Measurements from ENCODE around the gene DUS2. TPM values are rescaled to one million over a fixed set of nuclear protein-coding genes. Genes with fewer than 3 reads are reported as not detected.
A peak's percentile ranks its signal among the peaks of the same experiment; 100 is the strongest.

Gene DUS2
- total RNA-seq (ENCODE audit: unreplicated experiment), result 16.4 TPM
- long read RNA-seq, transcript DUS2-207 (17 exons, 2,310 nt), result major isoform, 6 of 17 reads
- long read RNA-seq, partial matches to known transcripts, result 1 of 17 reads
- long read RNA-seq, other reads (novel, unspliced or antisense), result 7 of 17 reads

DNA sequence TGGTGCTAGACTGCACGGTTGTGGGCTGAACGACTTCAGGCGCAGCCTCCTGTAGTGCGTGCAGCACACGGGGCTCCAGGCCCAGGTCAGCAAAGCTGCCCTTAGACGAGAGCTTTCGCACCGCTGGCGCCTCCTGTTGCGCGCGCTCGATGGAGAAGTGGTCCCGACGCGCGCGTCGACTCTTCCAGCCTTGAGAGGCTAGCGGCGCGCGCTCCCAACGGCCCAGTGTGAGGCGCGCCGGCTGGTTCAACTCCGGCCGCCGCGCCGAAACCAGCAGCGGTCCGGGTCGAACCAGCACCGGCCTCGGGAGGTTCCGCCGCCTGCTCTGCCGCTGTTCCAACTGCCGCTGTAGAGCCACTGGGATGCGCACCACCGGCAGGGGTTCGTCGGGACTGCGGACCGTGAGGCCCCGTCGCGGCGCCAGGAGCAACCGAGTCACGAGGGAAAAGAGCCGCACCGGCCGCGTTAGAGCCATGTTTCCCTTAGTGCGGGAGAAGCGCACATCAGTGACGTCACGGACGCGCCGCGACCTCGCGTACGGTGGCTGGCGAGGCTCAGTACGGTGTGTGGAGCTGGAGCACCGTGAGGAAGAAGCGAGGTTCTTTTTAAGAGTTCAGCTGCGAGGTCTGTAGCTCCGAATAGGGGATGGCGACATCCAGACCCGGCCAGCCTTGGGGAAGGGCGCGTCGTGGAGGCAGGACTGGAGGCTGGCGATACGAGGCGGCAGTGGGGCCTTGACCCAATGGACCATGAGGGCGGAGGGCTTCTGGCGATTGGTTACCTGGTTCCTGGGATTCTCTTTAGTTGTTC, at the start of gene DUS2, which contains the start of gene DDX28:
TSS of gene DUS2 (plus strand) at position 557 of the 810 bp plus-strand sequence. CDS start 14,740 bp downstream, outside the sequence.
TSS of gene DDX28 (minus strand) at position 505 of the 810 bp plus-strand sequence. CDS start at position 475, 30 bp downstream.
- peak within 1 kb of the TSS; percentile 98 for H3K27ac Mint-ChIP-seq (ENCODE audit: unreplicated experiment)
- TF ChIP-seq, protein P1, sequence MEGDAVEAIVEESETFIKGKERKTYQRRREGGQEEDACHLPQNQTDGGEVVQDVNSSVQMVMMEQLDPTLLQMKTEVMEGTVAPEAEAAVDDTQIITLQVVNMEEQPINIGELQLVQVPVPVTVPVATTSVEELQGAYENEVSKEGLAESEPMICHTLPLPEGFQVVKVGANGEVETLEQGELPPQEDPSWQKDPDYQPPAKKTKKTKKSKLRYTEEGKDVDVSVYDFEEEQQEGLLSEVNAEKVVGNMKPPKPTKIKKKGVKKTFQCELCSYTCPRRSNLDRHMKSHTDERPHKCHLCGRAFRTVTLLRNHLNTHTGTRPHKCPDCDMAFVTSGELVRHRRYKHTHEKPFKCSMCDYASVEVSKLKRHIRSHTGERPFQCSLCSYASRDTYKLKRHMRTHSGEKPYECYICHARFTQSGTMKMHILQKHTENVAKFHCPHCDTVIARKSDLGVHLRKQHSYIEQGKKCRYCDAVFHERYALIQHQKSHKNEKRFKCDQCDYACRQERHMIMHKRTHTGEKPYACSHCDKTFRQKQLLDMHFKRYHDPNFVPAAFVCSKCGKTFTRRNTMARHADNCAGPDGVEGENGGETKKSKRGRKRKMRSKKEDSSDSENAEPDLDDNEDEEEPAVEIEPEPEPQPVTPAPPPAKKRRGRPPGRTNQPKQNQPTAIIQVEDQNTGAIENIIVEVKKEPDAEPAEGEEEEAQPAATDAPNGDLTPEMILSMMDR (IDR thresholded peaks at IDR 0.05; ENCODE audit: unreplicated experiment), result no peak
- peaks cover 14% of the 10 kb centered on the region for H3K4me1 Mint-ChIP-seq (ENCODE audit: unreplicated experiment)
- DNase-seq (ENCODE audit: low spot score), result peak; percentile 90
- H3K36me3 Mint-ChIP-seq (ENCODE audit: low read depth, unreplicated experiment), result peaks cover 6% of the 10 kb centered on the region
- peak within 1 kb of the TSS; percentile 100 for H3K4me3 Mint-ChIP-seq (ENCODE audit: unreplicated experiment)
- peaks cover 1% of the 10 kb centered on the region for H3K27me3 Mint-ChIP-seq (ENCODE audit: unreplicated experiment)
- H3K9me3 Mint-ChIP-seq (ENCODE audit: unreplicated experiment), result no peaks in the 10 kb centered on the region

DNA sequence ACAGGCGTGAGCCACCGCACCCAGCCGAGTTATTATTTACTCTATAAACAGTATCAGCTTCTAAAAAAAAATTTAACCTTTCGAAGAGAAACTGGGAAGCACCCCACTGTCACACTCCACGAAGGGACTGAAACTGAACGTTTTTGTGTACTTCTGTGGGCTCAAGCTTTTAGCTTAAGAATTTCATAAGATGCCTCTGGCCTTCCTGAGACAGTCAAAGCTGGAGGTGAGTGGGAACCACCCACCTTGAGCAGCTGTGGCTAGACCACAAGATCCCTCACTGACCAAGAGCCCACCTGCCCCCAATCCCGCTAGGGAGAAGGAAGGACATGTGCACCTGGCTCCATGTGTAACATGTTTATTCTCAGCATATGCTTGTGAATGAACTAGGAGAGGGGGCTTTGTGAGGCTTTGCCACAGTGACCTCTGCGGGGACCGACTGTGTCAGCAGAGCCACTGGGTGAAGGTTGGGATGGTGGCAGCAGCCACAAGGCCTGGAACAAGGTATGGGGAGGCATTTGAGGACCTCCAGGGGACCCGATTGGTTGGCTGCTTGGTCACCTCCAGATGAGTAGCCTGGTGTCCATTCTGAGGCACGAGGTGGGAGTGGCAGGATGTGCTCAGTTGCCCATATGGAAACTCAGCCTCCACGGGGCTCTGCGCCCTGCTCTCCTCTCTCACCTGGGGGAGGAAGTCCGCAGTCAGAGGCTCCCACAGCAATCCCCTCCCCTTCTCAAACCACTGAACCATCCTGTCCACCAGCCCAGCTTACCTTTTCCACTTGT, 47.6 kb upstream of the DUS2 start:
- no peak overlapping the region for H3K4me3 Mint-ChIP-seq (ENCODE audit: unreplicated experiment)
- DNase-seq (ENCODE audit: low spot score), result no peak
- no peaks in the 10 kb centered on the region for H3K36me3 Mint-ChIP-seq (ENCODE audit: low read depth, unreplicated experiment)
- H3K27ac Mint-ChIP-seq (ENCODE audit: unreplicated experiment), result no peak overlapping the region
- TF ChIP-seq, protein P1 (IDR thresholded peaks at IDR 0.05; ENCODE audit: unreplicated experiment), result no peak
- no peaks in the 10 kb centered on the region for H3K9me3 Mint-ChIP-seq (ENCODE audit: unreplicated experiment)
- no peaks in the 10 kb centered on the region for H3K4me1 Mint-ChIP-seq (ENCODE audit: unreplicated experiment)
- H3K27me3 Mint-ChIP-seq (ENCODE audit: unreplicated experiment), result peaks cover 2% of the 10 kb centered on the region

DNA sequence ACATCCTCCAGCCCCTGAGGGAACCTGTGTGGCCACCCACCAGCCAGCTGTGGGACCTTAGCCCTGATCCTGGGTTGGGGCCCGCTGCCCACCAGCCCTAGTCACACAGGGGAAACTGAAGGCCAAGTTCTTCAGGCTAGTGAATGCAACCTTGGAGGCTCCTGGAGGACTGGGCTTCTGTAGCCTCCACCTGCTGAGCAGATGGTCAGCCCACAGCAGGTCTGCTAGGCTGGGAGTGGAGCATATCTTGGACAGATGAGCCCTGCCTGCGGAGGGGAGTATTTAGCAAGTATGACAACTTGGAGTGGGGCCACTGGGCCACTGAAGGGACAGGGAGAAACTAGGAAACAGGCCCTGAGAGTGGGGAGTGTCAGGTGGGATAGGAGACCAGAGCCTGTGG, 46.9 kb upstream of the DUS2 start:
- no peak overlapping the region for H3K27ac Mint-ChIP-seq (ENCODE audit: unreplicated experiment)

DNA sequence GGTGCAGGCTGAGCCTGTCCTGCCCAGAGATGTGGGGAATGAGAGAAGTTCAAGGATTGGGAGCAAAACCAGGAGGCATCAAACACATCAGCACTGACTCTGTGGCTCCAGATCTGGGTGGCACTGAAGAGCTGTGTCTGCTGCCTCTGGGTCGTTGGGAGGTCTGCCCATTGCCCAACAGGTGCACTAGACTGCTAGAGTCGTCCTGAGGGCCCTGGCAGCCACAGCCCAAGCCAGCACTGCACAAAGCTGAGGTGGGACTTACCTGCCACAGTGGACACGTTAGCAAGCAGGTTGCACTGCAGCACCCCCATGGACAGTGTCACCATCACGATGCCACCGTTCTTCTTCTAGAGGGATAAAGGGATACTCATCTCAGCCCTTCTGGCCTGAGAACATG, 46.1 kb upstream of the DUS2 start:
- DNase-seq (ENCODE audit: low spot score), result no peak
- Mint-ChIP-seq H3K4me1 (ENCODE audit: unreplicated experiment) (no peaks in the 10 kb centered on the region), H3K27me3 (ENCODE audit: unreplicated experiment) (peaks cover 2% of the 10 kb centered on the region), H3K4me3 (ENCODE audit: unreplicated experiment) (no peak overlapping the region), H3K27ac (ENCODE audit: unreplicated experiment) (no peak overlapping the region), H3K36me3 (ENCODE audit: low read depth, unreplicated experiment) (no peaks in the 10 kb centered on the region), H3K9me3 (ENCODE audit: unreplicated experiment) (no peaks in the 10 kb centered on the region)
- TF ChIP-seq, protein P1 (IDR thresholded peaks at IDR 0.05; ENCODE audit: unreplicated experiment), result no peak

More for the DNA sequence above, 46.9 kb upstream of the DUS2 start:
- TF ChIP-seq, protein P1 (IDR thresholded peaks at IDR 0.05; ENCODE audit: unreplicated experiment), result no peak
- no peak overlapping the region for H3K4me3 Mint-ChIP-seq (ENCODE audit: unreplicated experiment)
- H3K4me1 Mint-ChIP-seq (ENCODE audit: unreplicated experiment), result no peaks in the 10 kb centered on the region
- no peak for DNase-seq (ENCODE audit: low spot score)
- H3K27me3 Mint-ChIP-seq (ENCODE audit: unreplicated experiment), result peaks cover 2% of the 10 kb centered on the region
- H3K9me3 Mint-ChIP-seq (ENCODE audit: unreplicated experiment), result no peaks in the 10 kb centered on the region
- no peaks in the 10 kb centered on the region for H3K36me3 Mint-ChIP-seq (ENCODE audit: low read depth, unreplicated experiment)

Data from endothelial cell (in vitro differentiated cells).